Mesothelial cell of epicardium (in vitro differentiated cells): Measurements from ENCODE around the gene C2orf78. TPM values are rescaled to one million over a fixed set of nuclear protein-coding genes. Genes with fewer than 3 reads are reported as not detected.

ENCODE experiments used
- DNase-seq, 2 experiments: peaks; one replicate each; pipeline ENCODE4 v3.0.0; 2021; ENCODE audit warnings: low spot score in 2 of 2; ENCODE audit not compliant: unreplicated experiment in 2 of 2
- H3K27ac Mint-ChIP-seq: 2 replicates; pipeline ENCODE4 v1.8.0; 2021; ENCODE audit warnings: mixed read lengths
- H3K27me3 Mint-ChIP-seq: 2 replicates; pipeline ENCODE4 v1.8.0; 2021; ENCODE audit warnings: low read depth, mixed read lengths
- H3K36me3 Mint-ChIP-seq: 2 replicates; pipeline ENCODE4 v1.8.0; 2021; ENCODE audit warnings: mixed read lengths
- H3K4me1 Mint-ChIP-seq: 2 replicates; pipeline ENCODE4 v1.8.0; 2021; ENCODE audit warnings: mixed read lengths
- H3K4me3 Mint-ChIP-seq: 2 replicates; pipeline ENCODE4 v1.8.0; 2021; ENCODE audit warnings: mild to moderate bottlenecking, moderate library complexity, mixed read lengths
- H3K9me3 Mint-ChIP-seq: 2 replicates; pipeline ENCODE4 v1.8.0; 2021; ENCODE audit warnings: mixed read lengths
- total RNA-seq: library from RNA; stranded (reverse); gene quantifications from 3 replicates; pipeline ENCODE4 v1.2.1, GENCODE V29; 2021
- TF ChIP-seq, protein P1 (sequence below): fragments of 200-600 bp; sonication (generic); IDR thresholded peaks from one replicate; pipeline ENCODE4 v1.5.0; 2021; ENCODE audit warnings: antibody characterized with exemption; ENCODE audit not compliant: unreplicated experiment

The C2orf78 gene
- total RNA-seq, 1 donor from 2014 or later, result not detected

DNA sequence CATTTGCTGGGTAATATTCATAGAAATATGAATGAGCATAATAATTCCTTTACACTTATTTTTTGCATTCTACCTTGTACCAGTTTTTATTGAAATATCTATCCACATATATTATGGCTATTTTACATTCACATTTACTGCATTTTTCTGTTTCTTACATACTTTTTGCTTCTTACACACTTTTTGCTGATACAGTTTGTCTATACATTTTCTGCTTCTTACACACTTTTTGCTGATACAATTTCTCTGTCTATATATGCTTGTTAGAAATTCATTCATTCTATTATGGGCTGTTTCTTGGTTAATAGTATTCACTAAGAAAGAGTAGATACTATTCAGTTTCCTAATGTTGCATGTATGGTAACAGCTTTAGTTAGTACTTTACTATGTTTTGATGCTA is 27.9 kb downstream of the C2orf78 start:
- Mint-ChIP-seq H3K4me1 (no peaks in the 10 kb centered on the region), H3K27ac (no peak overlapping the region), H3K4me3 (no peak overlapping the region), H3K27me3 (peaks cover 58% of the 10 kb centered on the region), H3K9me3 (no peaks in the 10 kb centered on the region), H3K36me3 (no peaks in the 10 kb centered on the region)
- no peak for DNase-seq
- TF ChIP-seq, protein P1, sequence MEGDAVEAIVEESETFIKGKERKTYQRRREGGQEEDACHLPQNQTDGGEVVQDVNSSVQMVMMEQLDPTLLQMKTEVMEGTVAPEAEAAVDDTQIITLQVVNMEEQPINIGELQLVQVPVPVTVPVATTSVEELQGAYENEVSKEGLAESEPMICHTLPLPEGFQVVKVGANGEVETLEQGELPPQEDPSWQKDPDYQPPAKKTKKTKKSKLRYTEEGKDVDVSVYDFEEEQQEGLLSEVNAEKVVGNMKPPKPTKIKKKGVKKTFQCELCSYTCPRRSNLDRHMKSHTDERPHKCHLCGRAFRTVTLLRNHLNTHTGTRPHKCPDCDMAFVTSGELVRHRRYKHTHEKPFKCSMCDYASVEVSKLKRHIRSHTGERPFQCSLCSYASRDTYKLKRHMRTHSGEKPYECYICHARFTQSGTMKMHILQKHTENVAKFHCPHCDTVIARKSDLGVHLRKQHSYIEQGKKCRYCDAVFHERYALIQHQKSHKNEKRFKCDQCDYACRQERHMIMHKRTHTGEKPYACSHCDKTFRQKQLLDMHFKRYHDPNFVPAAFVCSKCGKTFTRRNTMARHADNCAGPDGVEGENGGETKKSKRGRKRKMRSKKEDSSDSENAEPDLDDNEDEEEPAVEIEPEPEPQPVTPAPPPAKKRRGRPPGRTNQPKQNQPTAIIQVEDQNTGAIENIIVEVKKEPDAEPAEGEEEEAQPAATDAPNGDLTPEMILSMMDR, result no peak

DNA sequence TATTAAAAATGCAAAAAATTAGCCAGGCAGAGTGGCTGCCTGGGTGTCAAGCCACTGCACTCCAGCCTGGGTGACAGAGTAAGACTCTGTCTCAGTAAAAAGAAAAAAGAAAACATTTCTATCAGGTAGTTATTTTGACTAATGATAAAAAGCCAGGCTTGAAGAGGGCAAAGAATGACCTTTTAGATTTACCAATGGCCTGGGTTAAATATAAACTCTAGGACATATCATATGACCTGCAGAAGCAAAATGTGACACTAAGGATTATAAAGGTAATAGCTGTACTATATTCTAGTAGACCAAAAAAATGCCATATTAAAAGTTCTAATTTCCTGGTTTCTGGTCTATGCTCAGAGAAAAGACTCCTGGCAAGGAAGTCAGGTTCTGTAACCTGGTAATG is 28.7 kb downstream of the C2orf78 start:
- Mint-ChIP-seq H3K4me3 (no peak overlapping the region), H3K27ac (no peak overlapping the region), H3K9me3 (no peaks in the 10 kb centered on the region), H3K36me3 (no peaks in the 10 kb centered on the region), H3K27me3 (peaks cover 58% of the 10 kb centered on the region), H3K4me1 (no peaks in the 10 kb centered on the region)
- no peak for DNase-seq
- TF ChIP-seq, protein P1, result no peak

DNA sequence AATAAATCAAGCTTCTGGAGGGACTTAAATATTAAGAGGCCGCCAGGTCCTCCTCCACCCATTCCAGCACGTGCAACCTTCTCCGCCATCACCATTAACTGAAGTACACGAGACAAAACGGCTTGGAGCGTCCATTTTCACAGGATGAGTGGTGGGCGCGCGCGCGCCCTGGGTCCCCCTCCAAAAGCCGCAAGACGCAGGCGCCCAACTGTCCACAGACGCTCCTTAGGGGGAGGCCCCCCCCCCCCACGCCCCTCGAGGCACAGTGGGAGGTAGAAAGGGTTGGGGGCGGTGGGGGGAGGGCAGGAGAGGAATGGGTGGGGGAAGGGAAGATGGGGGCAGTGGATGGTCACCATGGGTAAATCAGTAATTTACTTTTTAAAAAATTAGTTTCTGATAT is 34.3 kb downstream of the C2orf78 start:
- Mint-ChIP-seq H3K36me3 (no peaks in the 10 kb centered on the region), H3K27me3 (peaks cover 66% of the 10 kb centered on the region), H3K4me1 (no peaks in the 10 kb centered on the region), H3K9me3 (no peaks in the 10 kb centered on the region), H3K27ac (no peak overlapping the region), H3K4me3 (no peak overlapping the region)
- DNase-seq, result no peak
- TF ChIP-seq, protein P1, result no peak

DNA sequence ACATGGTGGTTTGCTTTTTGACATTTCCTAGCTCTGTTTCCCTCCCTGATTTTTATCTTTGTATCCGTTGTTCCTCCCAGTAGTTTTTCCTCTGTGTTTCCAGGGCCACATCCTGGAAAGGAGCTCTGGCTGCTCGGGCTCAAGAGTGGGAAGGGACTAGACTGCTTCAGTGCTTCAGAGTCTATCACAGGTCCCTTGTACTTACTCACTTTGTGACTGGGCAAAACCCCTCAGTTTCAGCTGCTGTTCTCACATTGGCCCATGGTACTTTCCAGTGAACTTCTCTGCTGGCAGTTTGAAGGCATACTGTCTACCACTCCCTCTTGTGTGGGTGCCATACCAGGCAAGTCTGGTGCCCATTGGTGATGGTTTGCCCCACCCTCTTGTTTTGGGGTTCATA is 37.2 kb downstream of the C2orf78 start:
- Mint-ChIP-seq H3K27me3 (peaks cover 53% of the 10 kb centered on the region), H3K36me3 (no peaks in the 10 kb centered on the region), H3K27ac (no peak overlapping the region), H3K4me3 (no peak overlapping the region), H3K4me1 (no peaks in the 10 kb centered on the region), H3K9me3 (no peaks in the 10 kb centered on the region)
- TF ChIP-seq, protein P1, result no peak
- DNase-seq, result no peak

DNA sequence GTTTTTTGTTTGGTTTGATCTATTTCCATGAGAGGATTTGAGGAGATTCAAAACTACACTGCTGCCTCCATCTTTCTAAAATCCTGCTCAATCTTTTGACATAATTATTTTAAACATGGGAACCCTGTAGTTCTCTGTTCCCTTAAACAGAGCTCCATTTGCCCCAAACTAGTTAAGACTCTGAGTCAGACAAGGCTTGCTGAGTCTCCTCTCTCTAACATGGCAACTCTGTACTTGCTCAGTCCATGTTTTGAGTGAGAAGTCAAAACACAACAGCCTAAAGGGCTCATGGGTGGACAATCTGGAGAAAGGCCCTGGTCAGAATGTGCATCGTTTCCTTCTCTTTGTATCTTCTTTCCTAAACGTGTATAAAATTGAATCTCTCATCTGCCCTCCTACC is 37.7 kb downstream of the C2orf78 start:
- Mint-ChIP-seq H3K9me3 (no peaks in the 10 kb centered on the region), H3K27me3 (peaks cover 52% of the 10 kb centered on the region), H3K36me3 (no peaks in the 10 kb centered on the region), H3K27ac (no peak overlapping the region), H3K4me3 (no peak overlapping the region), H3K4me1 (no peaks in the 10 kb centered on the region)
- DNase-seq, result no peak
- TF ChIP-seq, protein P1, result no peak

DNA sequence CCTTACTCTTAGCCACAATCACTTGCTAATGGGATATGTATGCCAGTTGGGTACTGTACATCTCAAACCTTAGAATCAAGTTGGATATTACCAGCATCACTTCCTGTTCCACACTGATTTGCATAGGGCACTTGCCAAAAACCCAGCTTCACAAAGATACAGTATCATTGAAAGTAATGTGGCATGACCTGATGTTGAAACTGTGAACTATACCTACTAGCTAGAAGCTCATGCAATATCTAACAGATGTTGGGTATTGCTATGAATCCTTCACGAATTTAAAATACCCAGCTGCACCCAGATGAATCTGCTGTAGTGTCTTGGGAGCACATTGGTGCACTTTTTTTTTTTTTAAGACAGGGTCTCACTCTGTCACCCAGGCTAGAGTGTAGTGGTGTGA is 38.3 kb downstream of the C2orf78 start:
- H3K4me3 Mint-ChIP-seq, result no peak overlapping the region

More for the DNA sequence above, 38.3 kb downstream of the C2orf78 start:
- TF ChIP-seq, protein P1, result no peak
- Mint-ChIP-seq H3K27me3 (peaks cover 54% of the 10 kb centered on the region), H3K4me1 (no peaks in the 10 kb centered on the region), H3K27ac (no peak overlapping the region), H3K36me3 (no peaks in the 10 kb centered on the region), H3K9me3 (no peaks in the 10 kb centered on the region)
- no peak for DNase-seq
